Inferior parietal cortex (tissue), 1 donor: ENCODE measurements around the gene GSTCD.

Experiments
- DNase-seq: peaks from one replicate; pipeline ENCODE4 v3.0.0-alpha.2; 2016; ENCODE audit errors: extremely low spot score

GSTCD gene

GRCh38 chr4:105894660-105895582 is 186.3 kb downstream of the GSTCD start, which contains the start of gene NPNT:
TSS of gene NPNT (plus strand) at chr4:105895471. CDS start at chr4:105895653, 182 bp downstream.
- DNase-seq: no peak

GRCh38 chr4:105895583-105896460 is 187.2 kb downstream of the GSTCD start:
- no peak for DNase-seq

GRCh38 chr4:105896461-105896942 is 187.9 kb downstream of the GSTCD start:
- DNase-seq: no peak
